Mononuclear cell (primary cell): ENCODE data around the gene GPR137C. TPM values are rescaled to one million over a fixed set of nuclear protein-coding genes. Genes with fewer than 3 reads are reported as not detected.

Experiments
- H3K27me3 ChIP-seq: 2 replicates; pipeline ENCODE4 v1.6.0; 2011; ENCODE audit warnings: low read length, control low read depth; ENCODE audit not compliant: insufficient read depth
- H3K4me1 ChIP-seq: 2 replicates; pipeline ENCODE4 v1.5.1; 2011; ENCODE audit warnings: mild to moderate bottlenecking, low read length, control low read depth; ENCODE audit not compliant: insufficient read depth
- H3K4me3 ChIP-seq: 2 replicates; pipeline ENCODE4 v1.5.1; 2011; ENCODE audit warnings: mild to moderate bottlenecking, low read length, moderate library complexity
- H3K9me3 ChIP-seq: 2 replicates; pipeline ENCODE4 v1.5.1; 2011; ENCODE audit warnings: low read depth, mild to moderate bottlenecking, control low read depth, low read length
- total RNA-seq: library from RNA; depleted of rRNA; stranded (reverse); fragments of >200 nt; gene quantifications from one replicate; pipeline ENCODE4 v1.2.3, GENCODE V29; 2012

GPR137C gene
- total RNA-seq, 1 donor: 0.10 TPM

DNA sequence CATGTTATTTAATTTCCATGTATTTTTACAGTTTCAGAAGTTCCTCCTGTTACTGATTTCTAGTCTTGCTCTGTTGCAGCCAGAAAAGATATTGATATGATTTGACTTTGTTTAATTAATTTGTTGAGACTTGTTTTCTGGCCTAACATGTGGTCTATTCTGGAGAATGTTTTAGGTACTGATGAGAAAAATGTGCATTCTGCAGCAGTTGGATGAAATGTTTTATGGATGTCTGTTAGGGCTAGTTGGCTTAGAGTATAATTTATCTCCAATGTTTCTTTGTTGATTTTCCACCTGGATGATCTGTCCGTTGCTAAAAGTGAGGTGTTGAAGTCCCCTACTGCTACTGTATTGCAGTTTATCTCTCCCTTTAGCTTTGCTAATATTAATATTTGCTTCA, 54.4 kb downstream of the GPR137C start:
- Histone ChIP-seq H3K4me1 (no peaks in the 10 kb centered on the region), H3K27me3 (no peaks in the 10 kb centered on the region), H3K4me3 (no peak overlapping the region), H3K9me3 (no peaks in the 10 kb centered on the region)

DNA sequence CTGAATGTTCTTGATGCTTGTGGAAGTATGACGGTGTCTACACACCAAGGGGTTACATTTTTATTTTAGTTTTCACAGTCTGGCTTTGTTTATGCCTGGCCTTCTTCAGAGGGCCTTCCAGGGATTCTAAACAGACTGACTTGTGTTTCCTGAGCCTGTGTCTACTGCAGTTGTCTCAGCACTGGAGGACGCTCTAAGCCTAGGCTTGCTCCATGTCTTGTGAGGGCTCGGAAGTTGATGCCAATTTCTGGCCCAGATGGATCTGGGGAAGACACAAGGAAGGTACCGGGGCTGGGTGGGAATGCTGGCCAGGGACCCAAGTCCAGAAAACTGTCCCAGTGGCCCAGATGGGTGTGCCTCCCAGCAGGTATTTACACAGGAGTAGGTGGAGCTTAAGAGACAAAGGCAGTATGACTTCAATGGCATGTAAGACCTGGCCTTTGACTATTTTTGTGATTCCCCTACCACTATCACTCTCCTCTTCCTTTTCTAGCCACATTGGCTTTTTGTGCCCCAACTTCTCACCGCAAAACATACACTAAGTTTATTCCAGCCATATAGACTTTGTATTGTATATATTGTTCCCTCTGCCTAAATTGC, 56.9 kb downstream of the GPR137C start:
- no peak overlapping the region for H3K4me3 ChIP-seq
- no peaks in the 10 kb centered on the region for H3K4me1 ChIP-seq
- H3K9me3 ChIP-seq: no peaks in the 10 kb centered on the region
- no peaks in the 10 kb centered on the region for H3K27me3 ChIP-seq

DNA sequence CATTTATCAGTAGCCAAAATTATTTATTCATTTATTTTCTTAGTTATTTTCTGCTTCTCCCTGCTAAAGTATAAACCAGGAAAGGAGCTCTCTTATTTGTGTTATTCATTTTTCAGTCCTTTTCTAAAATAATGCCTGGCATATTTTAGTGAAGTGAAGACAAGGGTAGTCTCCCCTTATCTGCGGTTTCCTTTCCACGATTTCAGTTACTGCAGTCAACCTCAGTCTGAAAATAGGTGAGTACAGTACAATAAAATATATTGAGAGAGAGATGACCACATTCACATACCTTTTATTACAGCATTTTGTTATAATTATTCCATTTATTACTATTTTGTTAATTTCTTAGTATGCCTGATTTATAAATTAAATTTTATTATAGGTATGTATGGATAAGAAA, 57.6 kb downstream of the GPR137C start:
- no peaks in the 10 kb centered on the region for H3K27me3 ChIP-seq
- no peaks in the 10 kb centered on the region for H3K9me3 ChIP-seq
- no peaks in the 10 kb centered on the region for H3K4me1 ChIP-seq
- H3K4me3 ChIP-seq: no peak overlapping the region

DNA sequence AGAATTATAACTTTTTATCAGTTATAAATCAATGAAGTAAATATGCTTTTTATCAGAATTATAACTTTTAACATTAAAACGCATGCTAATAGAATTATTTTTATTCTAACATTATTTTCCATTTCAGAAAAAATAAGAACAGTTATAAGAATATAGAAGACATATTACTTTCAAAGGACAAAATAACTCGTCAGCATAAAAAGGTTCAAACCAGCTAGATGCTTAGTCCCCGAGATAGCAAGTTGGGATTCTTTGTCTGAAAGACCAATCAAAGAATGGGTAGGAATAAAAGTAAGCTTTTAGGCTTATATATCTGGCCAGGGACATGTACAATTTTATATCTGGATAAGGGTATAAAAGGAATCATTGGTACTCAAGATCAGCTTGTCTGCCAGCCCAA, 66.0 kb downstream of the GPR137C start:
- Histone ChIP-seq H3K27me3 (no peaks in the 10 kb centered on the region), H3K4me1 (no peaks in the 10 kb centered on the region), H3K4me3 (no peak overlapping the region), H3K9me3 (no peaks in the 10 kb centered on the region)

DNA sequence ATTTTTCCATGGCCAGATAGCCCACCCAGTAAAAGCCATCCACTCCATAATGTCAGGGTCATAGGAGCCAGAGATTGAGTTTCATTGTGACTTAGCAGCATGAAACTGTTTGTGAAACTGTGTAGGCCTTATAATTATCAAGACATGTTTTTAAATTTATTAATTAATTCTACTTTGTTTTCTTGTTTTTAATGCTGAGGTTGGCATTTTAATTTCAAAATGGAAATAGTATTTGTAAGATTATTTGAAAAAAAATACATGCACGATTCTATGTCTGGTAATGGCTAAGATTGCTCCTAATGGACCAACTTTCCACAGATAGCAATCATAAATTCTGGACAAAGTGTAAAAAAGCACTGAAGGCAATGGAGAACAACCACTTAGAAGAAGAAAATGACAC, 67.1 kb downstream of the GPR137C start:
- Histone ChIP-seq H3K9me3 (no peaks in the 10 kb centered on the region), H3K4me3 (no peak overlapping the region), H3K4me1 (no peaks in the 10 kb centered on the region), H3K27me3 (no peaks in the 10 kb centered on the region)

DNA sequence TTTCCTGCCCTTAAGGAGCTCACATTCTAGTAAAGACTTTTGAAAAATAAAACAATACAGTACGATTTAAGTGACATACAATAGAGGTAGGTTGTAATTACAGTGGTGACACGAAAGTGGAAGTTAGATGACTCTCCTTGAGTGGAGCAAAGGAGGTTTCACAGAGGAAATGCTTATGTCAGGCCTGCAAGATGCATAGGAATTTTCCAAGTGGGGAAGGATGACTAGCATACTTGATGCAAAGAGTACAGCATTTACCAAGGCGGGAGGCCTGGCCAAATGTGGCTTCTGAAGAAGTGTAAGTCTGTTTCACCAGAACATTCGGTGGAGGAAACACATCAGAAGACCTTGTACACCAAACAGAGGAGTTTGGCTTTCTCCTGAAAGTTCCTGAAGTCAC, 87.5 kb downstream of the GPR137C start:
- Histone ChIP-seq H3K4me1 (no peaks in the 10 kb centered on the region), H3K27me3 (no peaks in the 10 kb centered on the region), H3K9me3 (peaks cover 5% of the 10 kb centered on the region), H3K4me3 (no peak overlapping the region)

DNA sequence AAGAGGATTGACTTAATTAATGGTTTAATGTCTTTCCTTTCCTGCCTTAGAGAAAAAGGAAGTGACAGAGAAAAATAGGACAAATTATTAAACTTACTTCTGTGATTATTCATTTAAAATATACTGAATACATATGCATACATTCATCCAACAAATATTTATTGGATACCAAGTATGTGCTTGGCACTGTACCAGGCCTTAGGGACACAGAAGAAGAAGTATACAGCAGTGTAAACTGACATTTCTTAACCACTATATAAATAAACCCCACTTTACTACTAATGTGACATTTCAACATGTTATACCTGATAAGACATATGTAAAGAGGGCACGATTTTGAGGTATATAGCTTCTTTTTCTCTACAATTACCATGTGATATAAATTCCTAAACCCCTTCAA, 89.1 kb downstream of the GPR137C start:
- no peaks in the 10 kb centered on the region for H3K4me1 ChIP-seq
- H3K27me3 ChIP-seq: no peaks in the 10 kb centered on the region
- peaks cover 5% of the 10 kb centered on the region for H3K9me3 ChIP-seq
- no peak overlapping the region for H3K4me3 ChIP-seq

DNA sequence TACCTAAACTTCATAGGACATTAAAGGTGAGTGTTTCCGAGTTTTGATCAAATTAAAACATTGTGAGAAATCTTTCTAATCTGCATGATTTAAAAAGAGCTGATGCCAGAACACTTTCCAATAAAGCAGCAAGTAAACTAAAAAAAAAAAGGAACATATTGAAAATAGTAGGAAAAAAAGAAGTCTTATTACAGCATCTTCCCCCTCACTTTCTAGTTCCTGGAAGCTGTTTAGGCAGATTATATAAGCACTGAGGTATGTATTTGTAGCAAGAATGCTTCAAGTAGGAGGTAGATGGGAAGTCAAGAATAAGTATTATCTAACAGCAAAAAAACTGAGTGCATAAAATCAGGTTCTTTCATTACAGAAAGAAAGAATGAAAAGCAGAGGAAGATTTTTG, 96.9 kb downstream of the GPR137C start:
- Histone ChIP-seq H3K27me3 (no peaks in the 10 kb centered on the region), H3K4me1 (no peaks in the 10 kb centered on the region), H3K9me3 (no peaks in the 10 kb centered on the region), H3K4me3 (no peak overlapping the region)

DNA sequence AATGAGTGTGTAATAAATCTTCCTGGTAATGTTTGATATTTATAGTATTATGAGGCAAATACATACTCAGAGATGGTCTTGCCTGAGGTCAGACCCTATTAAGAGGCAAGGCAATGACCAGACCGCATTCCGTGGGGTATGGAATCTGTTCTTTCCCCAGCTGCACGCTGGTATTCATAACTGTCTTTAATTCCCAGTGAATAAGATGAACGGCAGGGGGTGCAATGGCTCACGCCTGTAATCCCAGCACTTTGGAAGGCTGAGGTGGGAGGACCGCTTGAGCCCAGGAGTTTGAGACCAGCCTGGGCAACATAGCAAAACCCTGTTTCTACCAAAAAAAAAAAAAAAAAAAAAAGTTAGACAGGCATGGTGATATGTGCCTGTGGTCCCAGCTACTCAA, 98.1 kb downstream of the GPR137C start:
- Histone ChIP-seq H3K9me3 (no peaks in the 10 kb centered on the region), H3K4me1 (no peaks in the 10 kb centered on the region), H3K27me3 (no peaks in the 10 kb centered on the region), H3K4me3 (no peak overlapping the region)

DNA sequence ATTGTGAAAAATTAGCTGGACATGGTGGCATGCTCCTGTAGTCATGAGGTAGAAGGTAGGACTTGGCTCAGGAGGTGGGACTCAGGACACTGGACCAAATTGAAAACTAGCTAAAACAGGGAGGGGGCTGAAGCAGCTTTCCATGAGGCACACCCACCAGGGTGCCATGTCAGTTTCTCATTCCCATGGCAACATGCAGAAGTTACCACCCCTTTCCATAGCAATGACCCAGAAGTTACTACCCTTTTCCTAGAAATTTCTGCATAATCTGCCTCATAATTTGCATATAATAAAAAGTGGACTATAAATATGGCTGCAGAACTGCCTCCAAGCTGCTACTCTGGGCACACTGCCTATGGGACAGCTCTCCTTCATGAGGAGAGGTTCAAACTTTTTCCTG, 104.3 kb downstream of the GPR137C start:
- no peak overlapping the region for H3K4me3 ChIP-seq
- no peaks in the 10 kb centered on the region for H3K9me3 ChIP-seq
- H3K4me1 ChIP-seq: no peaks in the 10 kb centered on the region
- no peaks in the 10 kb centered on the region for H3K27me3 ChIP-seq

DNA sequence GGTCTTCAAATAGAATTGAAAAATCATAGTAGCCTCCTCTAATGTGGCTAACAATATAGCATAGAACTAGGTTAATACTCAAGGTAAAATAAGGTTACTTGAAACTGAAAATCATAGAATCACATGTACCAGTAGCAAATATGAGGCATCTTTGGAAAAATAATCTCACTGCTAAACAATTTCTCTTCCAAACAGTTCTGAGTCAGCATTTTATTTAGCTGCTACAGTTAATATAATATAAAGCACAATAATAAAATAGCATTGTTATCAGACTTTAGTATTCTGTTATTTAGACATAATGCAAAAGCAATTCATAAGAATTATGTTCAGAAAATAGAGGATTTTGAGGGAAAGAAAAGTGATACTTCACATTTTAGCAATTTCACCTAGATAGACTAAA, 107.7 kb downstream of the GPR137C start:
- Histone ChIP-seq H3K27me3 (no peaks in the 10 kb centered on the region), H3K4me1 (no peaks in the 10 kb centered on the region), H3K4me3 (no peak overlapping the region), H3K9me3 (no peaks in the 10 kb centered on the region)

DNA sequence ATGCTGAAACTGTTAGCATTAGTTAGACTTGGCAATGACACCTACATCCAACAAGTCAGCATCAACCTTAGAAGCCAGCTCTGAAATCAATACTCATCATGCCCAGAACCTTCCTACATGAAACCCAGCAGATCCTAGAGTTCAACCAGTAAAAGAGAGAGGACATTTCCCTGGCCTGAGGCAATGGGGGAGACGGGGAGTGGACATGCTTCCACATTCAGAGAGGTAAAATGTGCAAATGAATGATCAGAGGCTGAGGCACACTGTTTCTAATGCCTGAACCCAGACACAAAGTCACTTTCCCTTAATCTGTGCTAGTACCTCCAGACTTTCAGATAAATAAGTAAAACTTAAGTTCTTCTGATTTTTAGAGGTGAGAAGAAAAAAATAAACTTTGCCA, 108.2 kb downstream of the GPR137C start:
- no peaks in the 10 kb centered on the region for H3K4me1 ChIP-seq
- H3K27me3 ChIP-seq: no peaks in the 10 kb centered on the region
- H3K9me3 ChIP-seq: no peaks in the 10 kb centered on the region
- H3K4me3 ChIP-seq: no peak overlapping the region

DNA sequence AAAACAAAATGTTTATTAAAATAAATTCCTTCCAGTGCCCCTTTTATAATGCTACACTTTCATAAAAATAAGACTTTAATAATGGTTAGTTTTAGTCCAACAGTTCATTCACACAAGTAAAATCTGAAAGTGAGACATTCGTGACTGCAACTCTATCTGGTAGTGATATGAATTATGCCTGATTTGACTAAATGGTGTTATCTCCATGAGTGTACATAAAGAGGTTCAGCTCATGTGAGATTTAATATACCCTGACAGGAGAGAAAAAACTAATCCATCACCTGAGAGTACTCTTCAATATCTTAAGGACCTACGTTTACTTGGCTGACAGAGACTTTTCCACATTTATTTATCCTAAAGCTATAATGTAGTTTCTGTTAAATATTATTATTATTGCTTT, 108.7 kb downstream of the GPR137C start:
- Histone ChIP-seq H3K9me3 (no peaks in the 10 kb centered on the region), H3K4me1 (no peaks in the 10 kb centered on the region), H3K27me3 (no peaks in the 10 kb centered on the region), H3K4me3 (no peak overlapping the region)

DNA sequence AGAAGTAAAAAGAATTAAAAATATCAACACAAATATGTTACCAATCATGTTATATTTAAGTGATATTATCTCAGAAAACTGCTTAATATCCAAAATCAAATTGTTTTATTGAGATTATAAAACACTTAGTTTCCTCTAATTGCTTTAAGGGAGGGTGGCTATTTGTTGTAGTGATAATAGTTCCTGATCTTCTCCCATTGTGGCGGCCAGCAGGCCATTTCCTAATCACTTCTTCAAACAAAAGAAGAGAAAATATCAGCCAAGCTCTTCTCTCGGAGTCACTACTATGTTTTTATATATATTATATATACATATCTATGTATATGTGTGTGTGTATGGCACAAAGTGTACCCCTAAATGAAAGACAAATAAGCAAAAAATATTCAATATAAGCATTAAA, 111.2 kb downstream of the GPR137C start:
- H3K27me3 ChIP-seq: no peaks in the 10 kb centered on the region
- H3K4me1 ChIP-seq: no peaks in the 10 kb centered on the region
- no peak overlapping the region for H3K4me3 ChIP-seq
- no peaks in the 10 kb centered on the region for H3K9me3 ChIP-seq

DNA sequence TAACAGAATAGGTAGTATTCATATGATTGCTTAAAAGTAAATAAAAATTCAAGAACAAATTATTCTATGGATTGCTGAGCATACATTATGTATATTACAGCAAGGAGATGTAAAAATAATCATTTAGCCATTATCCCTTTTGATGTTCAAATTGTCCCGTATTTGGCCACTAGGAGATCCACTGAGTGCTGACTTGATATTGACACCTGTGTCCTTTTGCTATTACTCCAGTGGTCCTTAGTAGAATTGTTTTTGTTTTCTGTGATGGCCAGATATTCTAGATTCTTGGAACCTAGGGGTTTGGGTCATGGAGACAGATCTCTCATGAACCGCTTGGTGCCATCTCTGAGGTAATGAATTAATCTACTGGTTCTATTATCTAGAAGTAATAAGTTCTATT, 126.0 kb downstream of the GPR137C start:
- Histone ChIP-seq H3K9me3 (no peaks in the 10 kb centered on the region), H3K4me3 (no peak overlapping the region), H3K4me1 (no peaks in the 10 kb centered on the region), H3K27me3 (no peaks in the 10 kb centered on the region)

DNA sequence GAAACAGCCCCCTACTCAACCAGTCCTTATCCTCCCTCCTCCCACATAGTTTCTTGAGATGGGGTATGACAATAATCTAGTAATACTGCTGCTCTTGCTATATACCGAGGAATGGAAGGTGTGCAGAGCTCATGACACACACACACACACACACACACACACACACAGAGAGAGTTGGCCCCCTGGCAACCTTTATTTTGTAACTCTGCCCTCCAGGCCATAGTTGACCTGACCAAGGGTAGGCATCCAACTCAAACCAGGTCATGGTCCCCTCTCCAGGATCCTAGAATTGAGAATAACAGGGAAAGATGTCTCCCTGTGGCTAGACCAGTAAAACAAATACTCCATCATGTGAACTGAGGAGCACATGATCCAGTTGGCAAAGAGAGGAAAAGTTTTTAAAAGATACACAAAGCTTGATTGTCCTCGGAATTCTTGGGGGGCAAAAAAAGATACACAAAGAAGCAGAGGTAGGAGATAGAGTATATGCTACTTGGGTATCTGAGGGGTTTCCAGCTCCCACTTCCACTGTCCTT, 131.4 kb downstream of the GPR137C start:
- Histone ChIP-seq H3K9me3 (no peaks in the 10 kb centered on the region), H3K27me3 (no peaks in the 10 kb centered on the region), H3K4me3 (no peak overlapping the region), H3K4me1 (peaks cover 4% of the 10 kb centered on the region)
